Lower leg skin (tissue), 3 donors: ENCODE measurements around the gene PTDSS2.

Experiments used
- CTCF ChIP-seq, 3 donors: fragments of 450-650 bp; IDR thresholded peaks; one replicate each; pipeline ENCODE4 v1.5.1; 2016; ENCODE audit warnings: antibody characterized with exemption in 3 of 3, mild to moderate bottlenecking in 3 of 3, moderate library complexity in 2 of 3
- POLR2A ChIP-seq, 2 donors: fragments of 450-650 bp; IDR thresholded peaks; one replicate each; pipeline ENCODE4 v1.6.1; 2016 to 2017; ENCODE audit warnings: antibody characterized with exemption in 2 of 2, mild to moderate bottlenecking in 1 of 2, moderate library complexity in 1 of 2

DNA sequence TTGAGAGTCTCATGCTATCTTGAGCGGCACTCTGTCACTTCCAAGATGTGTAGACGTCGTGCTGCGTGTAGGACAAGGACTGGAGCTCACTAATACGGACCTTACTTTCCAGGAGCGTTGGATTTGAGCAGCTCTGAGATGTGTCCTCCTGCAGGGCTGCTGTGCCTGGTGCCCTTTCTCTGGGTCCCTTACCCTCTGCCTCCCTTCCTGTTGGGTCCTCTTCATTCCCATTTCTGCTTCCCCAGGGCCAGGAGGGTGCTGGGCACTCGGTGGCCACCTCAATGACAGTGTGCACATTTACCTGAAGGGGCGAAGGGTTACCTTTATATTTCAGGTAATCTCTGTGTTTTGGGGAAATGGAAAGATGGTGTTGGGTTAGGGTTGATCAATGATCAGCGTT, 4.0 kb downstream of the PTDSS2 start:
- TF ChIP-seq CTCF (IDR thresholded peaks at IDR 0.05) (no peak), POLR2A (IDR thresholded peaks at IDR 0.05) (no peak)
